Measurements from ENCODE around the gene TNC.

Gene TNC

DNA sequence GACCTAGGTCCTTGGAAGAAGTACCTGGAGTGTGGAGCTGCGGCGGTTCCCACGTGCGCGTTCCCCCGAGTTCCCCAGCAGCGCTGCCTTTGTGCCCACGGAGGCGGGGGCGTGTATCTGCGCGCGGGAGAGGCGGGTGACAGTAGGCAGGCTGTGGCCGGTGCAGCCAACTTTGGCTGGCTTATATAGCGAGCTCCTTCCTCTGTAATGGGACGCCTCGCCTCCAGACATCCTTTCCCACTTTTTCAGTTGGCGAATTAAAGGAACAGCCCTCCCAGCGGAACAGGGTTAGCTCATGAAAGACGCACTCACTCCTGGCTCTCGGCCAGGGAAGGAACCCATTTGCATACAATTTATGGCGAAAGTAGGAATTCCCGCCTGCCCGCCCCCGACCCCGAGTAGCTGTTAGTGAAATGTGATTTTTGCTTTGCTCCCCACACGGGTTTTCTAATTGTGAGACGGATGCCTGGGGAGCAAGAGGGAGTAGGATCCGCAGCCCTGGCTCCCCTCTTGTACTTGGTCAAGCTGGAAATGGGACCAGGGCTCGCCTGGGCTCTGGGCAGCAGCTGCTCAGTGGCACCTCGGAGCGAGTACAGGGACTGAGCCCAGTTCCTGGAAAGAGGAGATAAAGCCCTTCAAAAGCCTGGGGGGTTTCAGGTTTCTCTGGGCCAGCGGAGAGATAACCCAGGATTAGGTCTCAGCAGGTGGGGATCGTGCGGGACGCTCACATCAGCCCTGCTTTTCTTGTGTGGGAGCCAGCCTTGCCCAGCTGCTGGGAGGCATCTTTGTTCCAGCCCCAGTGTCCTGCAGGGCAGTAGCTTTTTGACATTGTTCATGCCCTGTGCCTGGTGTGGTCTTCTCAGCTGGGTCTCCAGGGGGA lies at the start of gene TNC:
TSS of gene TNC (minus strand) at position 159 of the 880 bp plus-strand sequence. CDS start 27,139 bp downstream, outside the sequence.
- peak; percentile 91 for DNase-seq (ENCODE audit: low read depth, low spot score)

DNA sequence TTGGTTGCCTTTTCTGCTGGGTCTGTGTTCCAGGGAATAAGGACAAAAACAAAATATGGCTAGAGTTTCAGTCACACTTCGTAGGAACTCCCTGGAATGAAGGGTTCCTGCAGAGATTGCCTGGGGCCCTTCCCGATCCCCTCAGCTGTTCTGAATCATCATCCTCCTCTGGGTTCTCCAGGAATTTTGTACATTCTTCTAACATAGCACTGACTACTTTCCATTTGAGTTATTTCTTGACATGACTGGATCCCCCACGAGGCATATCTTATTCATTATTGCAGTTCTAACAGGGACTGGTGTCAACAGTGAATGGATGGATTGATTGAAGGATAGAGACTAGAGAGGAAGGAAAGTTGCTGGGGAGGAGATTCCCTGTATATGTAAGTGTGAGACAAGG lies 49.2 kb upstream of the TNC start:
- DNase-seq (ENCODE audit: low read depth, low spot score) = peak; percentile 85

DNA sequence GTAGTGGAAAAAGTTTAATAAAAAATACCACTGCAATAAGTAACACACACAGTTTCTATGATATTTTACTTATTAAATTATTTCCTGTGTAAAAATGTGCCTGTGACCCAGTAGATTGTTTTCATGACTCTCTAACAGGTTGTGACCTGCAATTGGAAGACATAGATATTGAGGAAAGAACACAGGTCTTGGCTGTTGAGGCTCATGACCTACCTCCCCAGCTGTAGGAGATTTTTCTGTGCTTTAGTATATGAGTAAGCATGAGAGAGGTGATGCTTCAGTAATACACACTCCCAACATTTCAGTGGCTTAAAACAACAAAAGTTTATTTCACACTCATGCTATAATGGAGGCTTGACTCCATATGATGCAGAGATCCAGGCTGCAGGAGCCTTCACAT lies 47.3 kb upstream of the TNC start:
- no peak for DNase-seq (ENCODE audit: low read depth, low spot score)

DNA sequence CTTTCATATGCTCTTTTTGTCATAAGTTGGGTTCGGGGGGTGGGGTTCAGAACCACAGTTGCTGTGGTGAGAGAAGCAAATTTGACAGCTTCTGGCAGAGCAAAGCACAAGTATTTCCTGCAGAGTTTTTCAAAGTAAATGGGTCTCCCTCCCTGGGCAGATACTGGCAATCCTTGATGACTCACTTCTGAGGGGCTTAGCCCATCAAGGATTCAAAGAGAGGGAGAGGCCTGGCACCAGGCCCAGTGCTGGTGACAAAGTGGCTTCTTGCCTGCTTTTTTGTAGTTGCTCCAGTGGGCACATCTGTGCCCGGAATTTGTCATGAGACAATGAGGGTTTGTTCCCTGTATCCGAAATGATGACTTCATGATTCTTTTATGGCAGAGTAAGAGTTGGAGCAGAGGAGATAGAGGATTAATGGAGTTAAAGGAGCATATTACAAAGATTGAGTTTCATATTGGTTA lies 46.6 kb upstream of the TNC start:
- peak; percentile 86 for DNase-seq (ENCODE audit: low read depth, low spot score)

DNA sequence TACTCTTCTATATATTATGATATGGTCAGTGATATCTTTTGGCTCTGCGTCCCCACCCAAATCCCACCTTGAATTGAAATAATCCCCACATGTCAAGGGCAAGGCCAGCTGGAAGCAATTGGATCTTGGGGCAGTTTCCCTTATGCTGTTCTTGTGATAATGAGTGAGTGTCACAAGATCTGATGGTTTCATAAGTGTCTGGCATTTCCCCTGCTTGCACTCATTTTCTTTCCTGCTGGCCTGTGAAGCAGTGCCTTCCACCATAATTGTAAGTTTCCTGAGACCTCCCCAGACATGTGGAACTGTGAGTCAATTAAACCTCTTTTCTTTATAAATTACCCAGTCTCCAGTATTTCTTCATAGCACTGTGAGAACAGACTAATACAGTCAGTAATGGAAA lies 45.0 kb upstream of the TNC start:
- DNase-seq (ENCODE audit: low read depth, low spot score) = no peak

DNA sequence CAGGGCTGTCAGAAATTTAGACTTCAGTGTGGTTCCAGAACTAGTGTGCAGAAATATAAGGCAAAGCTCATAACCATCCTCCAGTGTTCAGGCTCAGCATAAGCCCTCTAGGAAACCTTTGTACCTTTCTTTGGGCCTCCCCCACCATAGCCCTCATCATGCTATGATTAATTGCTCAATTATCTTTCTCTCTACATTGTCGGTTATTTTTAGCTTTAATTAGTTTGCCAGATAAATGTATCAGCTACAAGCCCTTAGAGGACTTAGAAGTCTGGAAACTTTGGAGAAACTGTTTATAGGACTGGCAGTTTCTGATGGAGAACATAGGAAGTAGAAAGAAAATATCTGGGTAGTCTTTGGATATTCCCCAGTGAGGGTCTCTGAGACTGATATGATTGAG lies 43.5 kb upstream of the TNC start:
- no peak for DNase-seq (ENCODE audit: low read depth, low spot score)

DNA sequence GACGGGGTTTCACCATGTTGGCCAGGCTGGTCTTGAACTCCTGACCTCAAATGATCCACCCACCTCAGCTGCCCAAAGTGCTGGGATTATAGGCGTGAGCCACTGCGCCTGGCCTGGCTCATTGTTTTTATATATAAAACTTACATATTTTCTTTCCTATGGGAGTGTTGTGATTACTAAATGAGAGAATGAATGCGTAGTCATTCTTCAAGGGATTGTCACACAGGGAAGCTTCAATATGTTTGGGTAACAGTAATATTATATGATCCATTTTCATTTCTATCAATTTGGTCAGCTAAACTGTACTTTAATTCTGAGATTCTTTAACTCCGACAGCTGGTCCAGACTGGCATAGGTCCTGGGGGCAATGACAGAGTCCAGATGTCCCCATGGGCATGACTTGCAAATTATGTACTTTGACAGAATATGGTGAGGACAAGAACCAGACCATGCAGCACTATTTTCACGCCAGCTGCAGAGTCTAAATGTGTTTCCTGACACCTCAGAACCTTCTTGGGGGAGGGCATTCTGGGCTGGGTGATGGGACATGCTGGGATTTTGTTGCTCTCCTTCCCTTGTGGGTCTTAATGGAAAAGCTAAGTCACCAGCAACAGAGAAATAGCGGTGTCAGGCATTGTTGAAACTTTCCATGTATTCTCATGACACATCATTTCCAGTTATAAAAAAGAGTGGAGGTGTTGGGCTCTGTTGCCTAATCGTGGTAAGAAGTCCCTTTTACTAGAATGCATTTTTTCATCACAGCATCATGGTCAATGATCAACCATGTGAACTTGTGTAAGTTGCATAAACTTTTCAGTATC lies 40.9 kb upstream of the TNC start:
- DNase-seq (ENCODE audit: low read depth, low spot score) = no peak

DNA sequence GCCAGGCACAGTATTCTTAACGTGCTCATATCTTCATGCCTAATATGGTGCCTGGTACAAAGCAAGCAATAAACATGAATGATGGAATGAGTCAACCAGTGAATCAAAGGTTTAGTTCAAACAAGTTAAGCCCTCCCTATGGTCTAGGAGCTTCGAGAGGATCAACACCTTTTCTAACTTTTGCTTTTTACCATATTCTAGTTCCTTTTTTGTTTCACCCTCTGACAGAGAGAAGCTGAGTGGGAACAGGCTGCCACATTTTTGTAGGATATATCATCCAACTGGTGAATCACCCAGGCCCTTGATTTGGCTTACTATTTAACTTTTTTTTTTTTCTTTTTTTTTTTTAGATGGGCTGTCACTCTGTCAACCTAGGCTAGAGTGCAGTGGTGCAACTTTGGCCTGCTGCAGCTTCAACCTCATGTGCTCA lies 39.3 kb upstream of the TNC start:
- DNase-seq (ENCODE audit: low read depth, low spot score) = peak; percentile 85

DNA sequence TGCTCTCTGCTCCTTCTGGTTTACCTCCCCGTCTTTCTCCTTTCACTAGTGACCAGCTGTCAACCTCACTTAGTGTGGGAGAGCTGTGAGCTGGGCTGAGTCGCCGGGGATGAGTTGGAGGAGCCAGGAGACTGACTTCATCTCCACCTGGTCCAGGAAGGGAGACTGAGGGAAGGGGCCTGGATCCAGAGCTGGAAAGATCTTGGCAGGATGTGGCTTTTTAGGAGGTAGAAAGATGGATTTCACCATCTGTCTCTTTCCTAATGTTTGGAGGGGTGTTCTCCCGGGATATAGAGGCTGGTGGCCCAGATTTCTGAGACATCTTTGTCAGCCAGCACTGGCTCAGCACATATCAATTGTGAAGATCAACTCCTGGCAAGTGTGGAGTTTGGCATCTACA lies 37.1 kb upstream of the TNC start:
- DNase-seq (ENCODE audit: low read depth, low spot score) = no peak

DNA sequence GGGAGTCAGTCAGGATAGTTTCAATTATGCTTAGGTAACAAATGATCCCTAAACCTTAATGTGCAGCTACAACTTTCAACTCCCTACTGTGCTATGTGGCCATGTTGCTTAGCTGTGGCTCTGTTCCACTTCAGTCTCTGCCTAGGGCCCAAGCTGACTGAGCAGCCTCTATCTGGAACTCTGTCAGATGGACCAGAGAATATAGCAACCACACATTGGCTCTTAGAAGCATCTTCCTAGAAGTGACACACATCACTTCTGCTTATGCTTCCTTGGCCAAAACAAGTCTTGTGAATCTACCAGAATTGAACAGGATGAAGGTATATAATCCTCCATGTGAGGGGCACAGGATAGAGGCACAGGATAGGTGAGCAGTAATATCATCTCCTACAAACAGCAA lies 36.7 kb upstream of the TNC start:
- DNase-seq (ENCODE audit: low read depth, low spot score) = no peak

DNA sequence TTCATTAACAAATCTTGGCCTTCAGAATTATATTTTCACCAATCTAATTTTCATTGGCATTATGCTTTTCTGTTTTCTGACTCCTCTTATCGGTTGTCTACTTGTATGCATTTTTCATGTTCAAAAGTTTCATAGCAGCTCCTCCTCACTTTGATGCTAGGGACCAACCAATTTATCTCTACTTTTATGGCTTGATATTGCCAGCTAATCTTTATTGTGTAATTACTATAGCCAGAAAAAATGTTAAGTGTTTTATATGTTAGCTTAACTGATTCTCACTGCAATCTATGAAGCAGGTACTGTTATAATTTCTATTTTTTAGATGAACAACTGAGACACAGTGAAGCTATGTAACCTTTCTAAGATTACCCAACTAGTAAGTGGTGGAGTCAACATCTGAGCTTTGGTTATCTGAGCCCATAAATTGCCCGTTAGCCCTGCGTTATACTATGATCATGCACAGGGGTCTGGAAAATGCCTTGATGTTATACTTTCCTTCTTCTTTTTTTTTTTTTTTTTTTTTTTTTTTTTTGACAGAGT lies 34.4 kb upstream of the TNC start:
- DNase-seq (ENCODE audit: low read depth, low spot score) = no peak

DNA sequence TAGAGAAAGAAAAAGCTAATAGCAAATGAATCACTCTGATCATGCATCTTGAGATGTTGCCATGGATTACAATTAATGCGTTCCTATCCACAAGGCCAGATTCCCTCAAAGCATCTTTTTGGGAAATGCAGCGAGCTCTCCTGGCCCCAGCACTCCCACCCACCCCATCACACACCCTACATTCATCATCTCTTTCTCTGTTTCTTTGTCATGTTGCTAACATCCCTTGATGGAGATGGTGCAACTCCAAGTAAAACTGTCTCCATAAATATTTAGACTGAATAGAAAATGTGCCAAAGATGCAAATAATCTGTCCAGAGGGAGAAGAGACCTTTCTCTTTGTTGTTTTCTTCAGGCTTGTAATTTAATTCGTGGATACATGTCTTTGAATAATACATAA lies 30.8 kb upstream of the TNC start:
- no peak for DNase-seq (ENCODE audit: low read depth, low spot score)

DNA sequence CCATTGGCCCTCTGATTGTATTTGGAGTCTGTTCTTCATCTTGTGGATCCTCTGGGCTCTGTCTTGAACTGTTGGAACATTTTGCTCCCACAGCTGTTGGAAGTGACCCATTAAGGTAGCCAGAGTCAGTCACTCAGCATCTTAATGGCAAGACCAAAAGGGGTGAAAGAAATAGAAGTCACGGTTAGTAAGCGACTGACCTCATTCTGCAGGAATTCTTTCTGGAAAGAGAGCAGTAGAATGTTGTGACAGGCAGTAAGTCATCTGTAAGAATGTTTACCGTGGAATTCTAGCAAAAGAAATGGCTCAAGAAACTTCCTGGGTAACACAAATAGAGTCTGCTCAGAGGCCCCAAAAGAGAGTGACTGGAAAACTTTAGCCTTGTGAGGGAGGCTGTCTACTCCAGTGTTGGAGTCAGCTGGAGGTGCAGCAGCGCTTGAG lies 28.6 kb upstream of the TNC start:
- peak; percentile 94 for DNase-seq (ENCODE audit: low read depth, low spot score)

DNA sequence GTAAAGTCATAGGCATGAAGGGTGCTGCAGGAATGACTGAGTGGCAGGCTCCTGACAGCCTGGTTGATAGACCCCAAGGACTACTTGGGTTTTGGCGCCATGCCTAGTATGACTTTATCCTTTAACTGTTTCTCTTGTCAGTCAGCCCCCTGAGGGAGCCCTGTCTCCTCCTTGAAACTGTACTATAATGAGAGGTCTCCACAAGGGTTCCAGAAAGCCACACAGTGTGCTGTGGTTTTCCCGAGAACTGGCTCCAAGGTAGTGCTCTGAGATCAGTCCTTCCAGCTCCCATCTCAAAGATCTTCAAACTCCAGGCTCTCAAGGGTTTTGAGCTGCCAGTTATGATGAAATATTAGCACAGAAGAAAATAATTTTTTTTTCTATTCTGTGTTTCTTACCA lies 26.7 kb upstream of the TNC start:
- DNase-seq (ENCODE audit: low read depth, low spot score) = peak; percentile 64

DNA sequence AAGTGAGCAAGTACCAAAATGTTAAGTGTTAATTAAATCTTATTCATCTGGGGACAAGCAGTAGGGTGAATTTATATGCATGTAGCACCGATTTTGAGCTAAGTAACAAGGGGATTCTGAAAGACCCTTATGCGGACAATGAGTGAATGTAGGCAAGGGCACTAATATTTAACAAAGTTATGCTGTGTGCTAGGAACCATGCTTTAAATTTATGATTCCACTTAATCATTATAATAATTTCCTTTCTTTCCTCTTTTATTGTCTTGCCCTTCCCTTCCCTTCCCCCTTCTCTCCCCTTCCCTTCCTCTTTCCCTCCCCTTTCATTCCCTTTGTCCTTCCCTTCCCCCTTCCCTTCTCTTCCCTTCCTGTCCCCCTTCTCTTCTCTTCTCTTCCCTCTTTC lies 25.7 kb upstream of the TNC start:
- no peak for DNase-seq (ENCODE audit: low read depth, low spot score)

DNA sequence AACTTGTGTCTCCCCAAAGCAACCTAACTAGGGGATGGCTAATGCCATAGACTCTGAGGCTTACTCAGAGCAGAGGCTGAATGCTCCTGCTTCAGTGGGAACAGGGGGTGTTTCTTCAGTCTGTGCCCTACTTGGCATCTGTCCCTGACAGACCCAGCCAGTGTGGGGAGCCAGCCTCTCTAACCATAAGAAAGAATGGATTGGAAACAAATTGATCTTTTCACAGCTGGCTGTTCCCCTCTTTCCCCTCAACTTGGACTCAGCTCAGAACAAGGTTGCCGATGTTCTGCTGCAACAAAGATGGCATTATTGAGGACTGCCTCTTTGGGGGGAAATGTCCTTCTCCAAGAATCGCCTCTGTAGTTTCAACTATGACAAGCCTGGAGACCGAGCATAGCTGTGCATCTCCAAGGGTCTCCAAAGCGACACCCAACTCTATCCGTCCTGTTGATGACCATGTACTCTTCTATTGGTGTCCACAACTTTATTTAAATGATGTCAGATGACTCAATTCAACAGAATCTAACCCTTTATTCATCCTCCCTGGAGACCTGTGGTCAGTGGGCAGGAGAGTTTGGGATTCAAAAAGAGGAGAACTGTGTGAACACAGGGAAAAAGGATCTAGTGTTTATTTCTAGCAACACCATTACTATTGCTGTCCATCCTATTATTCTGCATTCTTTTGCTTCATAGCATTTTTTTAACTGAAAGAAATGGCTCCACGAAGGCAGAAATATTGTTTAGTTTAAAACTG lies 24.7 kb upstream of the TNC start:
- DNase-seq (ENCODE audit: low read depth, low spot score) = no peak

DNA sequence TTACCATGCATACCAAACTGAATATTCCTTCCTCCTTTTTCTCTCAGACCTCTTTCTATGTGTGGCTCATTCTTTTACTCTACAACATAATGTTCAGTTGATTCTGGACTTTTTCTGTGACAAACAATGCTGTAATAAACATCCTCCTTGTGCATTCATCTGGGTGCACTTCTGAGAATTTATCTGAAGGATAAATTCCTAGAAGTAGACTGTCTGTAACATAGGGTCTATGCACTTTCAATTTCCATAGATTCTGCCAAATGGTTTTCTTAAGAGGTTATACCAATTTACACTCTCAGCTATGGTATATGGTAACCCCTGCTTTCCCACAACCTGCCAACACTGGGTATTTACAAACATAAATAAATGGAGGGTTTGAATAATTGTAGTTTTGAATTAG lies 24.1 kb upstream of the TNC start:
- DNase-seq (ENCODE audit: low read depth, low spot score) = no peak

DNA sequence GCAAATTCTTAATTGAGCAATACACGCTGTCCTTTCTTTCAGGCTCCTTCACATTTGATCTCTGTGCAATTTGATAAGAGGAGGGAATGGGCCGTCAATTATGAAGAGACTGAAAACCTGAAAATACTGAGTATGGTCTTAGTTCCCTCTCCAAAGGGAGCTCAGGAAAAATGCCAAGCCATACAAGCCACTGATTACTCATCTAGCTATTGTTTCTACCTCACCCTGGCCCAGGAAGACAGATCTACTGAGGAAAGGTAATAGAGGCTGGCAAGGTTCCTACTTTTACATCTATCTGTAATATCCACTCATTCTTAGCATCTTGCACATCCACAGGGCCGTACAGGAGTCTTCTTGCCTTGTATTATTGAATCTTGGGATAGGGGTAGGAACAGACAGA lies 23.7 kb upstream of the TNC start:
- DNase-seq (ENCODE audit: low read depth, low spot score) = no peak

DNA sequence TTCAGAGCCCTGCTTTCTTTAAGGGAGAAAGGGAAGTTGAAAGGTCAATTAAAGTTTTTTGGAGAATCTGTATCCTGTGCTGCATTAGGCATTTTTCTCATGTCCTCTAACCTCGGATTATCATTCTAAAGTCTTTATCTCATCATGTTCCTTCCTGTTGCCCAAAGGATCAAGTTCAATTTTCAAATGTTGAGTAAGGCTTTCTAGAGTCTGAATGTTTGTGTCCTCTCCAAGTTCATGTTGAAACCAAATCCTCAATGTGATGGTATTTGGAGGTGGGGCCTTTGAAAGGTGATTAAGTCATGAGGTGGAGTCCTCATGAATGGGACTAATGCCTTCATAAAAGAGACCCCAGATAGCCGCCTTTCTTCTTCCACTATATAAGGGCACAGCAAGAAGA lies 20.2 kb upstream of the TNC start:
- no peak for DNase-seq (ENCODE audit: low read depth, low spot score)

DNA sequence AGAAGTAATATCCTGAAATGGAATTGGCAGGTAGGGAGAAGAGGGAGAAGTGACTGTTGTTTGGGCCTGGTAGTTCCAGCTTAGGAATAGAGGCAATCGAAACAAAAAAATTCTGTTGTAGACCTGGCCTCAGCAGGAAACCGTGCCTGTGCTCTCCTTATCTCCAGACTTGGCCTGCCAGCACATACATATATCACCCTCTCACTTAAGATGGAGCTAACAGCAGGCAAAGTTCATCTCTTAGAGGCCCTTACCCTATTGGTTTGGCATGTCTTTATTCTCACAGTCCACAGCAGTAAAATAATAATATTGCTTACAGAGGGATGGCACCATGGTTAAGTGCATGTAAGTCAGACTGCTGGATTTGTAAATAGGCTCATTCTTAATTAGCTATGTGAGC lies 19.6 kb upstream of the TNC start:
- DNase-seq (ENCODE audit: low read depth, low spot score) = no peak
